ENCODE data around the gene GPR173. TPM values are rescaled to one million over a fixed set of nuclear protein-coding genes. Genes with fewer than 3 reads are reported as not detected.

GPR173 gene
- total and polyA plus RNA-seq, 8 donors, result 0.44 to 7.5 (median 0.77) TPM; not detected in 4

DNA sequence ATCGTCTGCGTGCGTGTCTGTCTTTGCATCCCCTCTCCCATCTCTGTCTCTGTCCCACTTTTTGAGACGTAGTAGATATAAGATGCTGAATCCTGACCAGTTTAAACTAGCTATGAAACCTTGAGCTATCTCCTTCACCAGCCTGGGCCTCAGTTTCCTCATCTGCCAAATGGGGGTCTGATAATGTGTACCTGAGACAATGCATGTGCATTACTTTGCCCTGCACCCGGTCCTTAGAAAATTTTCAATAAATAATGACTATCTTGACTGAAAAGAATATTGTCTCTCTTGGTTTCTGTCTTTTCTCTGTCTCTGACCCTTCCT, 46.0 kb downstream of the GPR173 start:
- H3K4me3 ChIP-seq, result peak overlapping the region; percentile 58 to 68 (median 63)
- peaks cover 0 to 9% (median 6%) of the 10 kb centered on the region in 4 donors for H3K4me1 ChIP-seq
- 0 to 36% (median 20%) methylated on average over 5 of the region's 5 CpGs for WGBS, 5 donors
- H3K9me3 ChIP-seq, result no peaks in the 10 kb centered on the region
- TF ChIP-seq POLR2A (IDR thresholded peaks at IDR 0.05) (no peak), POLR2AphosphoS5 (IDR thresholded peaks at IDR 0.05) (no peak), EP300 (IDR thresholded peaks at IDR 0.05) (no peak)
- TF ChIP-seq, protein P1, sequence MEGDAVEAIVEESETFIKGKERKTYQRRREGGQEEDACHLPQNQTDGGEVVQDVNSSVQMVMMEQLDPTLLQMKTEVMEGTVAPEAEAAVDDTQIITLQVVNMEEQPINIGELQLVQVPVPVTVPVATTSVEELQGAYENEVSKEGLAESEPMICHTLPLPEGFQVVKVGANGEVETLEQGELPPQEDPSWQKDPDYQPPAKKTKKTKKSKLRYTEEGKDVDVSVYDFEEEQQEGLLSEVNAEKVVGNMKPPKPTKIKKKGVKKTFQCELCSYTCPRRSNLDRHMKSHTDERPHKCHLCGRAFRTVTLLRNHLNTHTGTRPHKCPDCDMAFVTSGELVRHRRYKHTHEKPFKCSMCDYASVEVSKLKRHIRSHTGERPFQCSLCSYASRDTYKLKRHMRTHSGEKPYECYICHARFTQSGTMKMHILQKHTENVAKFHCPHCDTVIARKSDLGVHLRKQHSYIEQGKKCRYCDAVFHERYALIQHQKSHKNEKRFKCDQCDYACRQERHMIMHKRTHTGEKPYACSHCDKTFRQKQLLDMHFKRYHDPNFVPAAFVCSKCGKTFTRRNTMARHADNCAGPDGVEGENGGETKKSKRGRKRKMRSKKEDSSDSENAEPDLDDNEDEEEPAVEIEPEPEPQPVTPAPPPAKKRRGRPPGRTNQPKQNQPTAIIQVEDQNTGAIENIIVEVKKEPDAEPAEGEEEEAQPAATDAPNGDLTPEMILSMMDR (IDR thresholded peaks at IDR 0.05), result no peak
- peaks cover 0 to 11% (median 10%) of the 10 kb centered on the region in 4 donors for H3K36me3 ChIP-seq
- intact Hi-C loops (cut with DNase I; ENCODE audit: low total_unique reads), result no loop called here
- DNase-seq, result no peak
- peak overlapping the region; percentile 91 to 94 (median 91) for H3K27ac ChIP-seq
- no peaks in the 10 kb centered on the region for H3K27me3 ChIP-seq

GRCh38 chrX:53095796-53096195, 47.2 kb downstream of the GPR173 start:
- 72 to 88% (median 86%) methylated on average over 3 of the region's 3 CpGs for WGBS, 5 donors
- Histone ChIP-seq H3K36me3 (peaks cover 0 to 24% (median 14%) of the 10 kb centered on the region in 4 donors), H3K4me1 (peaks cover 0 to 9% (median 6%) of the 10 kb centered on the region in 4 donors), H3K27ac (no peak overlapping the region), H3K4me3 (no peak overlapping the region), H3K27me3 (no peaks in the 10 kb centered on the region), H3K9me3 (no peaks in the 10 kb centered on the region)
- no peak for DNase-seq
- intact Hi-C loops (cut with DNase I; ENCODE audit: low total_unique reads), result no loop called here
- TF ChIP-seq EP300 (IDR thresholded peaks at IDR 0.05) (no peak), POLR2A (IDR thresholded peaks at IDR 0.05) (no peak), POLR2AphosphoS5 (IDR thresholded peaks at IDR 0.05) (no peak)
- TF ChIP-seq, protein P1 (IDR thresholded peaks at IDR 0.05), result no peak

GRCh38 chrX:53114864-53115549, 66.4 kb downstream of the GPR173 start:
- H3K9me3 ChIP-seq, result no peaks in the 10 kb centered on the region
- TF ChIP-seq, protein P1 (IDR thresholded peaks at IDR 0.05), result no peak
- TF ChIP-seq EP300 (IDR thresholded peaks at IDR 0.05) (no peak), POLR2A (IDR thresholded peaks at IDR 0.05) (no peak), POLR2AphosphoS5 (IDR thresholded peaks at IDR 0.05) (no peak)
- H3K36me3 ChIP-seq, result no peaks in the 10 kb centered on the region
- H3K4me1 ChIP-seq, result peaks cover 0 to 9% (median 2%) of the 10 kb centered on the region in 4 donors
- H3K27ac ChIP-seq, result peak overlapping the region in 3 of 5 donors; percentile 53 to 67 (median 60)
- intact Hi-C loops (cut with DNase I; ENCODE audit: low total_unique reads), result no loop called here
- DNase-seq, result no peak
- 88 to 95% (median 93%) methylated on average over 3 to 6 of the region's 6 CpGs for WGBS, 5 donors
- H3K4me3 ChIP-seq, result no peak overlapping the region
- H3K27me3 ChIP-seq, result no peaks in the 10 kb centered on the region

DNA sequence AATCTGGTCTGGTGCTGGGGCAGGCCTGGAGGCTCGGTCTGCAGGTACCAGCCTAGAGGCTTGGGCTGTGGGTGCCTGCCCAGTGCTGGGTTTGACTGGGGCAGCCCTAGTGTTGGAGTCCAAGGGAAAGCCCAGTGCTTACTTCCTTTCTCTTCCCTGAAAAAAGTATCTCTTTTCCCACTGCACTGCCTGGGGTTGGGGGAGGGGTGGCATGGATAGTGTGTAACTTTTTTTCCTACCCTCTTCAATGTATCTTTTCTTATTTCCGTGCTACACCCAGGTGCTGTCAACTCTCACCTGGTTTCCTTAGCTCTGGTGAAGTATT, 66.9 kb downstream of the GPR173 start:
- TF ChIP-seq EP300 (IDR thresholded peaks at IDR 0.05) (no peak), POLR2AphosphoS5 (IDR thresholded peaks at IDR 0.05) (no peak)
- TF ChIP-seq, protein P1 (IDR thresholded peaks at IDR 0.05), result no peak
- peak overlapping the region in 4 of 5 donors; percentile 53 to 67 (median 58) for H3K27ac ChIP-seq
- peak in 1 of 2 donors; percentile 12 for DNase-seq
- intact Hi-C loops (cut with DNase I; ENCODE audit: low total_unique reads), result no loop called here
- 47 to 79% (median 60%) methylated on average over 1 to 2 of the region's 2 CpGs for WGBS, 5 donors
- H3K27me3 ChIP-seq, result no peaks in the 10 kb centered on the region
- H3K9me3 ChIP-seq, result no peaks in the 10 kb centered on the region
- no peaks in the 10 kb centered on the region for H3K36me3 ChIP-seq
- H3K4me1 ChIP-seq, result peaks cover 0 to 9% (median 2%) of the 10 kb centered on the region in 4 donors
- no peak overlapping the region for H3K4me3 ChIP-seq
